Erythroblast (primary cell): ENCODE data around the gene APOBEC3A.

Experiments
- GATA1 ChIP-seq: IDR thresholded peaks from 2 replicates; pipeline ENCODE4 v1.6.1; 2011; ENCODE audit warnings: low read depth, mild to moderate bottlenecking, control low read depth, low read length, moderate library complexity
- POLR2A ChIP-seq: IDR thresholded peaks from 2 replicates; pipeline ENCODE4 v1.6.1; 2011; ENCODE audit warnings: mild to moderate bottlenecking, low read length

- TF ChIP-seq POLR2A, result no peak
- no peak for TF ChIP-seq GATA1
Measured at GRCh38 chr22:38970551-38970950, 13.1 kb downstream of the APOBEC3A start.
